C4-2B (cell line): ENCODE measurements around the gene GAK.
"Not testable (repeated sequence)": the region's sequence is repeated elsewhere in the genome, so short reads cannot be mapped to it uniquely, and the experiment has no call there.

Experiments
- H3K27ac ChIP-seq: fragments of 450-650 bp; 2 replicates; pipeline ENCODE4 v1.5.1; 2017
- CTCF ChIP-seq: fragments of 450-650 bp; conservative IDR thresholded peaks from 2 replicates; pipeline ENCODE4 v1.5.1; 2017; ENCODE audit warnings: mild to moderate bottlenecking
- ZFX ChIP-seq: fragments of 450-650 bp; IDR thresholded peaks from 2 replicates; pipeline ENCODE4 v1.6.1; 2017

GAK gene

GRCh38 chr4:931960-932712, at the start of gene GAK, which contains the start of gene TMEM175:
GAK (minus strand) TSS chr4:932316; CDS start chr4:932187, 129 bp downstream.
TMEM175 (plus strand) TSS chr4:932460; CDS start chr4:947740, 15,280 bp downstream.
- H3K27ac ChIP-seq, result peak within 1 kb of the TSS; percentile 89
- peak; percentile 43; the same call in 1 of the 2 replicates for TF ChIP-seq ZFX
- TF ChIP-seq CTCF, result no peak

GRCh38 chr4:978957-979701, 47.0 kb upstream of the GAK start:
- no peak overlapping the region for H3K27ac ChIP-seq
- TF ChIP-seq ZFX (no peak), CTCF (no peak)

- not testable (repeated sequence) for H3K27ac ChIP-seq
These were observed 43.9 kb upstream of the GAK start for GRCh38 chr4:976016-976415.

GRCh38 chr4:974668-975067, 42.6 kb upstream of the GAK start:
- no peak overlapping the region for H3K27ac ChIP-seq
- TF ChIP-seq CTCF (no peak), ZFX (no peak)

GRCh38 chr4:973431-974397, 41.6 kb upstream of the GAK start, which contains the start of gene DGKQ:
DGKQ (minus strand) TSS chr4:973569; CDS start chr4:973482, 87 bp downstream.
- TF ChIP-seq CTCF (no peak), ZFX (no peak)
- H3K27ac ChIP-seq, result peak within 1 kb of the TSS; percentile 55

GRCh38 chr4:972651-973424, 40.7 kb upstream of the GAK start:
- TF ChIP-seq CTCF, result no peak
- peak; percentile 34; the same call in 1 of the 2 replicates for TF ChIP-seq ZFX
- H3K27ac ChIP-seq, result peak overlapping the region; percentile 55
